ENCODE results near the gene JARID2. TPM values are rescaled to one million over a fixed set of nuclear protein-coding genes. Genes with fewer than 3 reads are reported as not detected.

JARID2 gene
- total and polyA plus RNA-seq, 9 of the 15 experiments (the other 6 are each of a cell fraction or from before 2014, with no cell fraction given) = 5.0 to 29.0 (median 15.6) TPM

- DNase-seq (ENCODE audit: extremely low read depth in 1 of 4, low spot score in 3 of 4) = no peak
- 39% methylated on average over 5 of the region's 5 CpGs for WGBS (ENCODE audit: insufficient coverage, low coverage, missing lambda C conversion rate)
- ChIA-PET CTCF (ENCODE audit: low intra/inter-chr PET ratio) (no interaction called here), POLR2A (interaction anchor here (0.7 to 4.5 kb wide), 5 partner anchors 8 to 28 kb away, joined by 3 to 28 read pairs (median 4); no protein-coding TSS in a partner anchor)
- Histone ChIP-seq H3K4me1 (replicated peaks in 1 of 2; ENCODE audit: control insufficient read depth in 2 of 2, insufficient read depth in 2 of 2, low read length in 2 of 2) (peaks cover 6 to 12% of the 10 kb centered on the region in 2 experiments; a peak in 4 of 5 replicates), H3K9me3 (replicated peaks; ENCODE audit: control insufficient read depth, insufficient read depth, low read depth, low read length) (no peaks in the 10 kb centered on the region), H3K27ac (ENCODE audit: extremely low read depth, low read depth, low read length) (no peak overlapping the region), H2AFZ (ENCODE audit: low read depth, low read length) (no peak overlapping the region), H3K27me3 (ENCODE audit: control insufficient read depth in 2 of 2, insufficient read depth in 2 of 2, low read length in 2 of 2) (no peaks in the 10 kb centered on the region), H3K9me1 (ENCODE audit: control insufficient read depth, insufficient read depth, low read length) (no peaks in the 10 kb centered on the region), H3K4me3 (no peak overlapping the region), H3K36me3 (ENCODE audit: control insufficient read depth, insufficient read depth, low read length) (no peaks in the 10 kb centered on the region), H3K79me2 (ENCODE audit: control insufficient read depth, insufficient read depth, low read length) (peaks cover 13% of the 10 kb centered on the region; the same call in 2 of the 3 replicates), H3K9ac (ENCODE audit: insufficient read depth in 1 of 2, low read depth in 2 of 2, low read length in 2 of 2) (no peak overlapping the region), H3K4me2 (ENCODE audit: insufficient read depth, low read length) (no peak overlapping the region), H4K20me1 (replicated peaks; ENCODE audit: control insufficient read depth, insufficient read depth, low read length) (no peaks in the 10 kb centered on the region)
- intact Hi-C loops (cut with micrococcal nuclease) = loop anchor here (10.0 kb wide), 1 partner anchor 515 kb away; no protein-coding TSS in a partner anchor
- no TSS peak for BruUV-seq (replicated peaks)
- in situ Hi-C loops (cut with MboI) = no loop called here
- no peak for ATAC-seq
- TF ChIP-seq CTCF (IDR thresholded peaks at IDR 0.05 in 2 of 3, conservative IDR thresholded peaks at IDR 0.05 in 1 of 3; ENCODE audit: insufficient read depth in 2 of 3, low read depth in 1 of 3, low read length in 3 of 3) = no peak
- no peak for TF ChIP-seq E2F4 (CRISPR knock-in tag; IDR thresholded peaks at IDR 0.05; ENCODE audit: low read depth)
- TF ChIP-seq PHF20 (IDR thresholded peaks at IDR 0.05; ENCODE audit: partially characterized antibody) = no peak
- TF ChIP-seq ZNF707 (CRISPR knock-in tag; conservative IDR thresholded peaks at IDR 0.05) = no peak
- TF ChIP-seq U2AF2 (optimal IDR thresholded peaks at IDR 0.05; ENCODE audit: low read depth, low read length) = no peak
- TF ChIP-seq ZNF436 (CRISPR knock-in tag; IDR thresholded peaks at IDR 0.05) = no peak
- no peak for TF ChIP-seq KAT2B (IDR thresholded peaks at IDR 0.05; ENCODE audit: low read depth, low read length)
- no peak for TF ChIP-seq SMAD1 (IDR thresholded peaks at IDR 0.05; ENCODE audit: low read depth, low read length, partially characterized antibody)
- no peak for FAIRE-seq
Observed at GRCh38 chr6:15239616-15240364, 6.1 kb upstream of the JARID2 start.

Measured in K562 (cell line).